ENCODE measurements around the gene IGF2.

DNA sequence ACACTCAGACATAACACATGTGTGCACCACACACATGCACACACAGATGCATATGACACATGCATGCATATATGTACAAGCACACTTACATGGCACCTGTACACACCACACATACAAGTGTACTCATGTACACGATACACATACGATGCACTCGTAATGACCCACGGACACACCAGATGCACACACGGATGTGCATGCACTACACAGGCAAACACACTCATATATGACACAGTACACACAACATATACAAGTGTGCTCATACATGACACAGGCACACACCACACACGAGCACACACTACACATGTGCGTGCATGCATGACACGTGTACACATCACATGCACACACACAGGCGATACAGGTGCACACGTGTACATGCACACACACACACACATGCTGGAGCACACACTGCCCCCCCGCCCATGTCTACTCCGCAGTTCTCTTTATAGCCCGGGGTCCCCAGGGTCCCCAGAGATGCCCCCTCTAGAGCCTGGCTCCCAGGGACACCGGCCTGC lies 37.3 kb upstream of the IGF2 start:
- TF ChIP-seq, protein P1, sequence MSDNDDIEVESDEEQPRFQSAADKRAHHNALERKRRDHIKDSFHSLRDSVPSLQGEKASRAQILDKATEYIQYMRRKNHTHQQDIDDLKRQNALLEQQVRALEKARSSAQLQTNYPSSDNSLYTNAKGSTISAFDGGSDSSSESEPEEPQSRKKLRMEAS (IDR thresholded peaks at IDR 0.05), result no peak
- TF ChIP-seq TAF1 (IDR thresholded peaks at IDR 0.05; ENCODE audit: low read depth) (no peak), EP300 (IDR thresholded peaks at IDR 0.05; ENCODE audit: borderline replicate concordance) (no peak), YY1 (IDR thresholded peaks at IDR 0.05; ENCODE audit: low read depth) (no peak)
- TF ChIP-seq, protein P2, sequence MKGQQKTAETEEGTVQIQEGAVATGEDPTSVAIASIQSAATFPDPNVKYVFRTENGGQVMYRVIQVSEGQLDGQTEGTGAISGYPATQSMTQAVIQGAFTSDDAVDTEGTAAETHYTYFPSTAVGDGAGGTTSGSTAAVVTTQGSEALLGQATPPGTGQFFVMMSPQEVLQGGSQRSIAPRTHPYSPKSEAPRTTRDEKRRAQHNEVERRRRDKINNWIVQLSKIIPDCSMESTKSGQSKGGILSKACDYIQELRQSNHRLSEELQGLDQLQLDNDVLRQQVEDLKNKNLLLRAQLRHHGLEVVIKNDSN (IDR thresholded peaks at IDR 0.05), result no peak
